ENCODE results near the gene TMEM259.

The TMEM259 gene

GRCh38 chr19:970695-971094 lies 50.2 kb downstream of the TMEM259 start:
- Mint-ChIP-seq H3K36me3 (ENCODE audit: low read depth) (peaks cover 77% of the 10 kb centered on the region), H3K4me3 (no peak overlapping the region)
- no peak for DNase-seq

DNA sequence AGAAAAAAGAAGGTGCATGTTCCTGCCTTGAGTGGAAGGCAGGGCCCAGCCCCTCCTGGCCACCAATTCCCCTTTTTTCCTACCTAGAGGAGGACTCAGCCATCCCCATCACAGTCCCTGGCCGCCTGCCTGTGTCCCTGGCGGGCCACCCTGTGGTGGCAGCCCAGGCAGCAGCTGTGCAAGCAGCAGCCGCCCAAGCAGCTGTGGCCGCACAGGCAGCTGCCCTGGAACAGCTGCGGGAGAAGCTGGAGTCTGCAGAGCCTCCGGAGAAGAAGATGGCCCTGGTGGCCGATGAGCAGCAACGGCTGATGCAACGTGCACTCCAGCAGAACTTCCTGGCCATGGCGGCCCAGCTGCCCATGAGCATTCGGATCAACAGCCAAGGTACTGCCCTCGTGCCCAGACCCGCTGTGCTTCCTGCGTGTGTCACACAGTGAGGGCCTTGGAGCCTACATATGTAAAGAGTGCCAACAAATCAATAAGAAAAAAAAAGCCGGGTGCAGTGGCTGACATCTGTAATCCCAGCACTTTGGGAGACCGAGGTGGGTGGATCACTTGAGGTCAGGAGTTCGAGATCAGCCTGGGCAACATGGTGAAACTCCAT lies 54.3 kb downstream of the TMEM259 start:
- TF ChIP-seq, protein P1, sequence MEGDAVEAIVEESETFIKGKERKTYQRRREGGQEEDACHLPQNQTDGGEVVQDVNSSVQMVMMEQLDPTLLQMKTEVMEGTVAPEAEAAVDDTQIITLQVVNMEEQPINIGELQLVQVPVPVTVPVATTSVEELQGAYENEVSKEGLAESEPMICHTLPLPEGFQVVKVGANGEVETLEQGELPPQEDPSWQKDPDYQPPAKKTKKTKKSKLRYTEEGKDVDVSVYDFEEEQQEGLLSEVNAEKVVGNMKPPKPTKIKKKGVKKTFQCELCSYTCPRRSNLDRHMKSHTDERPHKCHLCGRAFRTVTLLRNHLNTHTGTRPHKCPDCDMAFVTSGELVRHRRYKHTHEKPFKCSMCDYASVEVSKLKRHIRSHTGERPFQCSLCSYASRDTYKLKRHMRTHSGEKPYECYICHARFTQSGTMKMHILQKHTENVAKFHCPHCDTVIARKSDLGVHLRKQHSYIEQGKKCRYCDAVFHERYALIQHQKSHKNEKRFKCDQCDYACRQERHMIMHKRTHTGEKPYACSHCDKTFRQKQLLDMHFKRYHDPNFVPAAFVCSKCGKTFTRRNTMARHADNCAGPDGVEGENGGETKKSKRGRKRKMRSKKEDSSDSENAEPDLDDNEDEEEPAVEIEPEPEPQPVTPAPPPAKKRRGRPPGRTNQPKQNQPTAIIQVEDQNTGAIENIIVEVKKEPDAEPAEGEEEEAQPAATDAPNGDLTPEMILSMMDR (IDR thresholded peaks at IDR 0.05) = no peak
- no peak overlapping the region for H3K4me3 Mint-ChIP-seq
- peaks cover 33% of the 10 kb centered on the region for H3K9me3 Mint-ChIP-seq
- H3K27me3 Mint-ChIP-seq (ENCODE audit: low read depth, poor library complexity) = peaks cover 3% of the 10 kb centered on the region
- H3K36me3 Mint-ChIP-seq (ENCODE audit: low read depth) = peaks cover 86% of the 10 kb centered on the region
- H3K4me1 Mint-ChIP-seq = peaks cover 18% of the 10 kb centered on the region
- DNase-seq = no peak
- no peak overlapping the region for H3K27ac Mint-ChIP-seq

More at GRCh38 chr19:970695-971094, 50.2 kb downstream of the TMEM259 start:
- TF ChIP-seq, protein P1 (IDR thresholded peaks at IDR 0.05) = peak; percentile 45
- Mint-ChIP-seq H3K27ac (no peak overlapping the region), H3K9me3 (peaks cover 29% of the 10 kb centered on the region), H3K27me3 (ENCODE audit: low read depth, poor library complexity) (peaks cover 3% of the 10 kb centered on the region), H3K4me1 (peaks cover 24% of the 10 kb centered on the region)

DNA sequence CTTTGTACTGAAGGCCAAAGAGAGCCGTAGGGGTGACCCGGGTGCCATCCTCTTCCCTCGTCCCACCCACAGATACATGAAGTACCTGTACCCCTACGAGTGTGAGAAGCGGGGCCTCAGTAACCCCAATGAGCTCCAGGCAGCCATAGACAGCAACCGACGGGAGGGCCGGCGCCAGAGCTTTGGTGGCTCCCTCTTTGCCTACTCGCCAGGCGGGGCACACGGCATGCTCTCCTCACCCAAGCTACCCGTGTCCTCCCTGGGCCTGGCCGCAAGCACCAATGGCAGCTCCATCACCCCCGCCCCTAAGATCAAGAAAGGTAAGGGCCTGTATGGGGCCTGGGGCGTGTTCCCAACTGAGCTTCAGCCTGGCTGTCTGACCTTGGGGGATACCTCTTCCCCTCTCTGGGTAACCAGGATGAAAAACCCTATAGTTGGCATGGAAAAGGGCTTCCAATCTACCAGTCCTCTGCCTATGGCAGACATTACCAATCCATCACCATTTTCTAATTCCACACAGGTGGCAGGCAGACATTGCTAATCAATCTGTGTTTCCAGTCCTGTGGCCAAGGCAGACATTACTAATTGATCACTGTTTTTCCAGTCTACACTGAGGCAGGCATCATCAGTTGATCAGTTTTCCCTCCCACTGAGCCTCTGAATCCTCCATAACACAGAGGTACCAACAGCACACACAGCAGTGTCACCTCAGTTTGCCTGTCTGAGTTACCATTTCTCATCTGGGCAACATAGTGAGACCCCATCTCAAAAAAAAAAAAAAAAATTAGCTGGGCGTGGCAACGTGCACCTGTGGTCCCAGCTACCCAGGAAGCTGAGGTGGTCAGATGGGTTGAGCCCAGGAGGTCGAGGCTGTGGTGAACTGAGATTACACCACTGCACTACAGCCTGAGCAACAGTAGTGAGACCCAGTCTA lies 55.9 kb downstream of the TMEM259 start:
- TF ChIP-seq, protein P1 (IDR thresholded peaks at IDR 0.05) = no peak
- Mint-ChIP-seq H3K4me1 (peaks cover 26% of the 10 kb centered on the region), H3K27me3 (ENCODE audit: low read depth, poor library complexity) (peaks cover 3% of the 10 kb centered on the region), H3K4me3 (no peak overlapping the region), H3K27ac (no peak overlapping the region), H3K36me3 (ENCODE audit: low read depth) (peaks cover 70% of the 10 kb centered on the region), H3K9me3 (peaks cover 27% of the 10 kb centered on the region)
- DNase-seq = no peak

GRCh38 chr19:964116-964520 lies 56.8 kb downstream of the TMEM259 start:
- H3K9me3 Mint-ChIP-seq = peaks cover 25% of the 10 kb centered on the region
- peaks cover under 1% of the 10 kb centered on the region for H3K27me3 Mint-ChIP-seq (ENCODE audit: low read depth, poor library complexity)
- peaks cover 66% of the 10 kb centered on the region for H3K36me3 Mint-ChIP-seq (ENCODE audit: low read depth)
- TF ChIP-seq, protein P1 (IDR thresholded peaks at IDR 0.05) = no peak
- no peak overlapping the region for H3K4me3 Mint-ChIP-seq
- H3K27ac Mint-ChIP-seq = no peak overlapping the region
- peaks cover 35% of the 10 kb centered on the region for H3K4me1 Mint-ChIP-seq
- DNase-seq = no peak

DNA sequence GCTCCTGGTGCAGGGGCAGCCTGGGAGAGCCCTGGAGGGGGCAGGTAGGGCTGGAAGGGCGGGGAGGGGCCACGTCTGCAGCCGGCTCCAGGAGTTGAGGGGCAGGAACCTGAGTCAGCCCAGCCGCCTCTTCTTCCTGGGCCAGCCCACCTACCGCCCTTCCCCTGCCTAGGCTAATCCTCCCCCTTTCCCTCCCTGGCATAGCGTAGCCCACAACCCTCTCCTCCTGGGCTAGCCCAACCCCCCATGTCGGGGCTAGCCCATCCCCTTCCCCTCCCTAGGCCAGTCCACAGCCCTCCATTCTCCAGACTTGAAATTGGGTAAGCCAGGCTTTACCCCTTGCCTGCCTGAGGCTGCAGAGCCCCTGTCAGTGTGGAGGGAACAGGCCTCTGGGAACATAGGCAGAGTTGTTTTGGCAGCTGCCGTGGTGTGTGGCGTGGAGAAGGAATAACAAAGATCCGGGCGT lies 57.4 kb downstream of the TMEM259 start:
- DNase-seq = no peak
- Mint-ChIP-seq H3K4me3 (no peak overlapping the region), H3K27ac (no peak overlapping the region), H3K4me1 (peaks cover 41% of the 10 kb centered on the region), H3K36me3 (ENCODE audit: low read depth) (peaks cover 64% of the 10 kb centered on the region), H3K9me3 (peaks cover 20% of the 10 kb centered on the region), H3K27me3 (ENCODE audit: low read depth, poor library complexity) (no peaks in the 10 kb centered on the region)
- TF ChIP-seq, protein P1 (IDR thresholded peaks at IDR 0.05) = no peak

All from nephron progenitor cell (in vitro differentiated cells).